Activated naive CD4-positive, alpha-beta T cell treated with anti-CD3 and anti-CD28 coated beads, Interleukin-2, amount 50 U/mL, for 72 hours (primary cell): ENCODE results near the gene BCL7A. TPM values are rescaled to one million over a fixed set of nuclear protein-coding genes. Genes with fewer than 3 reads are reported as not detected.

Experiments
- ATAC-seq, 2 donors: fragments of 150-1000 bp; cut with Tn5 transposase; 2 replicates each; pipeline ENCODE4 v1.10.0; 2021; ENCODE audit warnings: mild to moderate bottlenecking in 2 of 2, moderate library complexity in 2 of 2
- DNase-seq, 2 donors: peaks; one replicate each; pipeline ENCODE4 v3.0.0; 2021 to 2022; ENCODE audit warnings: low spot score in 2 of 2
- H3K27ac Mint-ChIP-seq, 2 donors: one replicate each; pipeline ENCODE4 v1.8.0; 2022; ENCODE audit warnings: mild to moderate bottlenecking in 2 of 2, mixed read lengths in 2 of 2
- H3K36me3 Mint-ChIP-seq, 2 donors: one replicate each; pipeline ENCODE4 v1.8.0; 2022; ENCODE audit warnings: mixed read lengths in 2 of 2
- H3K9me3 Mint-ChIP-seq, 2 donors: one replicate each; pipeline ENCODE4 v1.8.0; 2022; ENCODE audit warnings: mixed read lengths in 2 of 2
- total RNA-seq, 2 donors: library from RNA; stranded (reverse); gene quantifications; one replicate each; pipeline ENCODE4 v1.2.3, GENCODE V29; 2022

BCL7A gene
- total RNA-seq, 2 donors from 2014 or later: 3.3 to 5.8 TPM

- H3K27ac Mint-ChIP-seq: no peak overlapping the region
- DNase-seq: no peak
- H3K9me3 Mint-ChIP-seq: no peaks in the 10 kb centered on the region
- no peak for ATAC-seq
- H3K36me3 Mint-ChIP-seq: peaks cover 0 to 9% of the 10 kb centered on the region in 2 donors
Observed at GRCh38 chr12:122111089-122111641, 89.5 kb downstream of the BCL7A start.

Other genes starting within 250 kb of the BCL7A start
- gene RHOF, start 228.2 kb upstream of the BCL7A start, total RNA-seq: 10 to 100 TPM; 95.3 to 96.2 TPM
- 10 to 100 TPM; 13.8 to 16.7 TPM for gene SETD1B, start 217.9 kb upstream of the BCL7A start, total RNA-seq
- under 1 TPM in 1 of 2 donors, not detected in 1; 0.16 TPM for gene HPD, start 163.0 kb upstream of the BCL7A start, total RNA-seq
- gene PSMD9, start 133.1 kb upstream of the BCL7A start, total RNA-seq: 10 to 100 TPM; 65.0 to 66.0 TPM
- gene CFAP251, start 103.3 kb upstream of the BCL7A start, total RNA-seq: 1 to 10 TPM in 1 of 2 donors, under 1 TPM in 1; 0.80 to 1.7 TPM
- 10 to 100 TPM; 34.9 to 36.0 TPM for gene MLXIP, start 56.9 kb downstream of the BCL7A start, total RNA-seq
- gene IL31, start 152.3 kb downstream of the BCL7A start, total RNA-seq: under 1 TPM in 1 of 2 donors, not detected in 1; 0.87 TPM
- under 1 TPM; 0.36 to 0.47 TPM for gene LRRC43, start 161.2 kb downstream of the BCL7A start, total RNA-seq
- 1 to 10 TPM in 1 of 2 donors, not detected in 1; 5.5 TPM for gene B3GNT4, start 181.8 kb downstream of the BCL7A start, total RNA-seq
- 10 to 100 TPM; 50.0 to 63.8 TPM for gene DIABLO, start 204.2 kb downstream of the BCL7A start, total RNA-seq
- gene VPS33A, start 244.6 kb downstream of the BCL7A start, total RNA-seq: 10 to 100 TPM; 23.9 to 24.2 TPM